BJ (cell line): Measurements from ENCODE around the gene CABP4. TPM values are rescaled to one million over a fixed set of nuclear protein-coding genes. Genes with fewer than 3 reads are reported as not detected.

ENCODE experiments used
- CTCF ChIA-PET: fragments of 350-600 bp; formaldehyde crosslinking; extraction: SDS; loops from one replicate; lab custom pipeline; 2021; ENCODE audit warnings: antibody characterized with exemption, inconsistent platforms; lab: Yijun Ruan, JAX
- POLR2A ChIA-PET: fragments of 300-600 bp; sonication (Branson Sonifier 250); formaldehyde crosslinking; extraction: SDS; loops from one replicate; lab custom pipeline; 2021; ENCODE audit warnings: antibody characterized with exemption; lab: Charles Lee
- DNase-seq: peaks from one replicate; pipeline ENCODE4 v3.0.0-alpha.2; 2011; ENCODE audit warnings: low read depth
- H3K27me3 ChIP-seq: 2 replicates; pipeline ENCODE4 v1.6.0; 2011; ENCODE audit warnings: low read length; ENCODE audit not compliant: control insufficient read depth, insufficient read depth
- H3K36me3 ChIP-seq: 2 replicates; pipeline ENCODE4 v1.5.1; 2011; ENCODE audit warnings: low read length; ENCODE audit not compliant: control insufficient read depth, insufficient read depth
- H3K4me3 ChIP-seq: 2 replicates; pipeline ENCODE4 v1.5.1; 2011; ENCODE audit warnings: low read depth, mild to moderate bottlenecking, control low read depth, low read length
- CTCF ChIP-seq: IDR thresholded peaks from 2 replicates; pipeline ENCODE4 v1.5.1; 2011; ENCODE audit warnings: low read depth, mild to moderate bottlenecking, control low read depth, inconsistent platforms, low read length, moderate library complexity; ENCODE audit not compliant: insufficient read depth
- polyA plus RNA-seq: library from polyadenylated mRNA; depleted of rRNA; stranded (reverse); fragments of >200 nt; gene quantifications from 2 replicates; pipeline ENCODE4 v1.2.3, GENCODE V29; 2011

Gene CABP4
- polyA plus RNA-seq, 1 experiment, result not detected

- ChIA-PET CTCF (interaction anchor here (0.7 to 1.6 kb wide), 5 partner anchors 13 to 159 kb away, joined by 3 to 4 read pairs (median 3); no protein-coding TSS in a partner anchor), POLR2A (no interaction called here)
- H3K4me3 ChIP-seq, result peak overlapping the region; percentile 73
- H3K36me3 ChIP-seq, result peaks cover 6% of the 10 kb centered on the region
- no peaks in the 10 kb centered on the region for H3K27me3 ChIP-seq
- TF ChIP-seq CTCF, result no peak
- DNase-seq, result no peak
Measured at GRCh38 chr11:67504005-67504949, 49.1 kb downstream of the CABP4 start.

- DNase-seq, result no peak
- Histone ChIP-seq H3K4me3 (peak within 1 kb of the TSS; percentile 73), H3K36me3 (peaks cover 5% of the 10 kb centered on the region), H3K27me3 (no peaks in the 10 kb centered on the region)
- CTCF ChIA-PET, result interaction anchor here (0.6 to 1.6 kb wide), 10 partner anchors 14 to 160 kb away, joined by 3 to 7 read pairs (median 3); partner anchors contain the start of gene RAD9A
- POLR2A ChIA-PET, result no interaction called here
- no peak for TF ChIP-seq CTCF
Measured at GRCh38 chr11:67504950-67505581, 49.9 kb downstream of the CABP4 start, which contains the start of gene PITPNM1. TSS of gene PITPNM1 (minus strand) at chr11:67505363. CDS start at chr11:67504180, 1,183 bp downstream.

GRCh38 chr11:67505605-67506396, 50.6 kb downstream of the CABP4 start:
- DNase-seq, result peak; percentile 36
- Histone ChIP-seq H3K4me3 (0 out of 2 replicates have a peak overlapping the region, but pooled peaks have one; percentile 2), H3K27me3 (no peaks in the 10 kb centered on the region; the same call in 1 of the 2 replicates), H3K36me3 (peaks cover 3% of the 10 kb centered on the region)
- CTCF ChIA-PET, result interaction anchor here (0.6 to 1.6 kb wide), 9 partner anchors 37 to 160 kb away, joined by 3 to 7 read pairs (median 3); partner anchors contain the start of genes CLCF1, PPP1CA and RAD9A
- peak; percentile 99 for TF ChIP-seq CTCF
- POLR2A ChIA-PET, result no interaction called here

- H3K27me3 ChIP-seq, result no peaks in the 10 kb centered on the region; the same call in 1 of the 2 replicates
- no peak for DNase-seq
- no peak overlapping the region for H3K4me3 ChIP-seq
- no peak for TF ChIP-seq CTCF
- ChIA-PET POLR2A (no interaction called here), CTCF (interaction anchor here (0.6 to 1.6 kb wide), 3 partner anchors 105 to 133 kb away, joined by 3 to 4 read pairs (median 3); partner anchors contain the start of genes CLCF1, PPP1CA and RAD9A)
- H3K36me3 ChIP-seq, result peaks cover 3% of the 10 kb centered on the region
Measured at GRCh38 chr11:67506426-67507051, 51.4 kb downstream of the CABP4 start.
